Suppressor macrophage treated with lipopolysaccharide for 4 hours (primary cell): Measurements from ENCODE around the gene CACNG4.

Experiments
- DNase-seq: peaks from one replicate; pipeline ENCODE4 v3.0.0-alpha.2; 2020

Gene CACNG4

GRCh38 chr17:67043283-67043682, 78.8 kb downstream of the CACNG4 start:
- no peak for DNase-seq

- DNase-seq = no peak
Observed at GRCh38 chr17:67044016-67044772, 79.7 kb downstream of the CACNG4 start, which contains the start of gene CACNG1. TSS of gene CACNG1 (plus strand) at chr17:67044554. CDS start at chr17:67044661, 107 bp downstream.

GRCh38 chr17:67044940-67045339, 80.4 kb downstream of the CACNG4 start:
- DNase-seq = no peak

- no peak for DNase-seq
Observed at GRCh38 chr17:67046398-67046797, 81.9 kb downstream of the CACNG4 start.

- DNase-seq = no peak
Observed at GRCh38 chr17:67047382-67047781, 82.9 kb downstream of the CACNG4 start.

GRCh38 chr17:67049025-67049739, 84.7 kb downstream of the CACNG4 start:
- no peak for DNase-seq

DNA sequence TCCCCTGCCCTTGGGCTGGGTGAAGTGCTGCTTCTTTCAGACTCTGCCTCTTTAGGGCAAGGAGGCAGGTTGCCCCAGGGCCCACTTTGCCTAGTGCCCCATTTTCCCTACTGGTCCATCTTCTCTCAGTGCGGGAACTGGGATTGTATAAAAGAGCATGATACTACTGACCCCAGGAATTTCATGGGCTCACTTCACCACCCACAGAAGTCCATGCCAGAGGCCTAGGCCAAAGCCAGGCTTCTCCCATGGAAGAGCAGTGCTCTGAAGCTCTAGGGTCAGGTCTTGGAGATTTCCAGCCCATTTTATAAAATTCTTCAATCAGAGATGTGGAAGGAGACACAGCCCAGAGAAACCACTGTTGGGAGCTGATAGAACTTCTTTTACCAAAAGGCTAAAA, 85.6 kb downstream of the CACNG4 start:
- DNase-seq = no peak

DNA sequence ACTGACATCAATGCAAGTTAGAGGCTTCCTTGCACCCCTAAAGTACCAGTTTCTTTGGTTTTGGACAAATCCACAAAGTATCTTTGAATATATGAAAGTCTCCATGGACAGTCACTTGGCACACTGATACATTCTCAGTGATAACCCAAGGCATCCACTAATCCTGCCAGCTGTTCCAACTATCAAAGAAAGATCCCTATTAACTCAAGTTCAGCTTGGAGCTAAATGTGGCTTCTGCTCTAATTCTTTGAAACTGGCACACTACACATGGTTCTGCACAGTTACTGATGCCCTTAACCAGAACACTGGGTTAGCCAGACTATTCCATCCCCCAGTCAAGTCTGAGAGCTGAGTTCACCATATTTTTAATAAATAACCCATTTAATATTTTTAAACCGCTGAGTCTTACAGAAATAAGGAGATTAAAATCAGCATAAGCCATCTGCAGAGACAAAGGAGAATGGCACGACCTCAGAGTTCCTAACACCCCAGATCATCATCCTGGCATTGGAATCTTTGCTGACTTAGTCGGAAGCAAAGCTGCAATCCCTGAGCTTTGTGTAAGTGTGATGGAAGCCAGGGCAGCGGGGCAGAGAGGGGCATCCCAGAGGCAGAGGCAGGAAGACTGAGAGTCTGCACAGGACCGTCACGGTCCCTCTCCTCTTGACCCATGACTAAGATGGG, 86.1 kb downstream of the CACNG4 start:
- no peak for DNase-seq

DNA sequence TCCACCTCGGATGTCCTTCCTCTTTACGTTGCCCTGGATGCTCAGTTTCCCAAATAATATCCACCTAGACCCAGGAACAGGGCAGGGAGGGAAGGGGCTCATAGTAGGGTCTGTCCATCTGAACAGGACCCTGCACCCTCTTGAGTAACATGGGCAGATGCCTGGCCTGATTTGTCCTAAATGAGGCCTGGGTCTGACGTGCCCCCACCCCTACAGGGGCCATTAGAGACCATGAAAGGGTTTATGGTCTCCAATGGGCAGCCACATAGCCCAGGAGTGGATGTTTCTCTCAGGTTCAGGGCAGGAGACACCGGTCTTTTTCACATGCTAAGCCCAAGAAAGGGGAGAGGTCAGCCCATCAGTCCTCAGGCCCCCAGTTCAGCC, 86.6 kb downstream of the CACNG4 start:
- no peak for DNase-seq

- DNase-seq = peak; percentile 15
Observed at GRCh38 chr17:67051837-67052236, 87.3 kb downstream of the CACNG4 start.

GRCh38 chr17:67052720-67053437, 88.4 kb downstream of the CACNG4 start:
- no peak for DNase-seq

GRCh38 chr17:67053438-67054000, 89.0 kb downstream of the CACNG4 start:
- no peak for DNase-seq

DNA sequence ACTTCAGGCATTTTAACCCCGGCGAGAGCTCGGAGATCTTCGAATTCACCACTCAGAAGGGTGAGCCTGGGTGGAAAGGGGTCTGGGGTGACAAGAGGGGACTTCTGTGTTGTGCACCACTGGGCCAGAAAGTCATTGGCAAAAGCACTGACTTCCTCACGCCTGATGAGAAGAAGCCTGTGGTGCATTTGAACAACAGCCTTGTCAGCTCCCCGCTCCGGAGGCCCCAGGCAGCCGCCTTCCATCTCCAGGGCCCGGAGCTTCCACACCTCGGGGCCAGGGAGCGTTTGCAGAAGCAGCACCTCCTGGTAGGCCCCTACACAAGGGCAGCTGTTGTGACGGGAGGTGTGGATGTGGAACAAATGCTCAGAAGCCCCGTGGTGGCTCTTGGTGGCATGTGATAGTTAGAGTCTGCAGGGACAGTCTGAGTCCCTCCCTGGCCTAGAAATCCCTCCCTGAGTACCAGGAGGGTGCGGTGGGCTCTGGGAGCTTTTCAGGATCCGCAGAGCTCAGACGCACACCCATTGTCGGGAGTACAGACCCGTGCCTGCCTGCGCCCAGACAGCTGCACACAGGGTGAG, 89.6 kb downstream of the CACNG4 start:
- no peak for DNase-seq

- no peak for DNase-seq
Observed at GRCh38 chr17:67054608-67055007, 90.1 kb downstream of the CACNG4 start.

- no peak for DNase-seq
Observed at GRCh38 chr17:67055041-67055443, 90.5 kb downstream of the CACNG4 start.

DNA sequence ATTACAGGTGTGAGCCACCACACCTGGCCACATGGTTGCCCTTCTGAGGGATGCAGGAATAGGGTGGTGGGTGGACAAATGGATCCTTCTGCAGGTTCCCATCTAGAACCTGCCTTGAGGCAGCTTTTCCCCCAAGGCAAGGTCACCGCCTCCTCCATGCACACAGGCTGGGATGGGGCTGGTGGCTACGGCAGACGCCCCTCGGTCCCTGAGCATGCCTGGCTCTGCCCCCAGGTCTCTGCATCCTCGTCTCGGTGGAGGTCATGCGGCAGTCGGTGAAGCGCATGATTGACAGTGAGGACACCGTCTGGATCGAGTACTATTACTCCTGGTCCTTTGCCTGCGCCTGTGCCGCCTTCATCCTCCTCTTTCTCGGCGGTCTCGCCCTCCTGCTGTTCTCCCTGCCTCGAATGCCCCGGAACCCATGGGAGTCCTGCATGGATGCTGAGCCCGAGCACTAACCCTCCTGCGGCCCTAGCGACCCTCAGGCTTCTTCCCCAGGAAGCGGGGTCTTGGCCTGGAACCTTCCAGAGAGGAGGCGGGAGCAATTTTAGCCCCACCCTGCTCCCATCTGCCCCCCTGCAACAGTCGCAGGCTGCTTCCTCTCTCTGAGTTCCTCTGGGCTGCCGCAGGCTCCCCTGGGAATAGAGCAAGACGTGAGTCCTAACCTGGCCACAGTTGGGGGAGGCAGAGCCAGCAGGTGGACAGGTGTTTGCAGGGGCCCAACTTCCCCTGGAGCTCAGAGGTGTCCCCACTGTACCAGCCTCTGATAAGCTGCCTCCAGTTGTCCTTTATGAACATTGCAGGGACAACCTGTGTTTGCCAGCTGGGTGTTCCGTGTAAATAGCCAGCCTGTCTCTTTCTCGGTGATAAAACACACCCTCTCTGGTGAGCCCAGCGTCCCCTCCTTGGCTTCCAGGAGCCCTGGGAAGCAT, 91.6 kb downstream of the CACNG4 start:
- no peak for DNase-seq

DNA sequence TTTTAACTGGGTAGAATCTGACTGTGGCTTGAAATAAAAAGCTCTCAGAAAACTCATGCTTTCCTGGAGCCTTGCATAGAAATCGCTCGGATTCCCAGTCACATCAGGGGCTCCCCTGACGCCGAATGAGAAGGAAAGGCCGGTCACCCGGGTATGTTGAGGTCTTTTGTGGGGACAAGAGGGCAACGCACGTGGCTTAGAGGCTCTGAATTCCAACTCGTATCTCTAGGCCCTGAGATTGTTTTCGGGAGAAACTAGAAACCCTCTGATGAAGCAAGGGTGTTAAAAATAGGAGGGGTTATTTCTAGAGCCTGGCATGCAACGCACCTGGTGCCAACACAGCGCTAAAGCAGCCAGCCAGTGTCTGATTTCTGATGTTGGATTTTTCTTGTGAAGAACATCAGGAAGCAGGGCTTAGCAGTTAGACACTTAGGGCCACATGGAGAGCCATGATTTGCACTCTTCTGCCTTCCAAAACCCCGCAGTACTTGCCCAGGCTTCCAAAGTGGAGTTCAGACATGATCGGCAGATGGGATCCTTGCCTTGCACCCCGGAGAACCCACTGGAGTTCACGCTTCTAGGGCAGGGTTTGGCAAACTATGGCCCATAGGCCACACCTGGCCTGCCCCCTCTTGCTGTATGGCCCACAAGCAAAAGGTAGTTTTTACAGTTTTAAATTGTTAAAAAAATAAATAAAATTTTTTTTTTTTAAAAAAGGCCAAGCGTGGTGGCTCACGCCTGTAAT, 92.4 kb downstream of the CACNG4 start:
- DNase-seq = no peak

- DNase-seq = no peak
Observed at GRCh38 chr17:67058036-67058435, 93.5 kb downstream of the CACNG4 start.

DNA sequence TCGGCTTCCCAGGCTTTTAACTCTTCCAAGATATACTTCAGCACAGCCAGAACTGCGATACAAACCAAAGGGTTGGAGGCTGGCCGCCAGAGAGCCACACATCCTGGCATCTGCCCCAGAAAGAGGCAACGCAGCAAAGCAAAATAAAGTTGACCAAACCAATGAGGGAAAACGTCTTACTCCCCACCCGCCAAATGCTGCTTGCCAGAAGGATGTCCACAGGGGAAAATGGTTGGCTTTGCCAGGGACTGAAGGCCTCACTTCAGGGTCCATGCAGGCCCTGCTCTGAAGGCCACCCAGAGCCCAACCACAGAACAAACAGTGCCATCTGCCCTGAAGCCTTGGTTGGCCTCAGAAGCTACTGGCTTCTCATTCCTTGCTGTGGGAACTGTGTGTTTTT, 94.9 kb downstream of the CACNG4 start:
- DNase-seq = no peak

GRCh38 chr17:67063141-67063540, 98.6 kb downstream of the CACNG4 start:
- no peak for DNase-seq

- no peak for DNase-seq
Observed at GRCh38 chr17:67066717-67067116, 102.2 kb downstream of the CACNG4 start.
